Endothelial cell of hepatic sinusoid (primary cell): Measurements from ENCODE around the gene TCL1A.

ENCODE experiments used
- in situ Hi-C: cut with HindIII; loops from 2 replicates; pipeline ENCODE4 v1.10.0; 2017; ENCODE audit warnings: low sequenced_read_pairs

TCL1A gene

GRCh38 chr14:95707327-95707726, 6.6 kb downstream of the TCL1A start:
- in situ Hi-C loops = no loop called here

DNA sequence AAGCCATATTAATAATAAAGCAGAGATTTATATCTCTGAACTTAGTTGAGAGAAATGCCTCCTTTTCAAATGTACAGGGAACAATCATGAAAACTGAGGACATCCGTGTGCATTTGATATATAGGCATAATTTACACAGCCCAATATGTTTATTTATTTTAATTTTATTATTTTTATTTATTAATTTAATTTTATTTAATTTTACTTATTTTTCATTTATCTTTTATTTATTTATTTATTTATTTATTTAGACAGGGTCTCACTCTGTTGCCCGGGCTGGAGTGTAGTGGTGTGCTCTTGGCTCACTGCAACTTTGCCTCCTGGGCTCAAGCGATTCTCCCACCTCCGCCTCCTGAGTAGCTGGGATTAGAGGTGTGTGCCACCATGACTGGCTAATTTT, 8.4 kb downstream of the TCL1A start:
- in situ Hi-C loops = no loop called here

DNA sequence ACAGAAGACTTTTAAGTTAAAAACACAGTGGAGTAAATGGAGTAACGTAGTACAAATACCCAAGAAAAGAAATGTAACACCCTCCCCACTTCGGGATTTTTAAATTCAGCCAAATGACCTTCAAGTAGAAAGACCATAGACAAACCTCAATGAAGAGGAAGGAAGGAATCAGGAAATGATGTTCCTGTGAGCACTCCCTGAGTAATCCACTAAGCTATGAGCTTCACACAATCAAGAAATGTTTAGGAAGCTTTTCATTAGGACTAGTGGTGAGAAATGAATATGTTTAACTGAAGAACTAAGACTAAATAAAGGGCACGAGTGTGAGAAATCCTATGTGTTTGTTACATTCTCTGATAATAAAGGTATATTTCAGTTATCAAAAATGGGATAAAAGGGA, 10.1 kb downstream of the TCL1A start:
- in situ Hi-C loops = no loop called here

GRCh38 chr14:95703341-95703740, 10.6 kb downstream of the TCL1A start:
- in situ Hi-C loops = no loop called here

DNA sequence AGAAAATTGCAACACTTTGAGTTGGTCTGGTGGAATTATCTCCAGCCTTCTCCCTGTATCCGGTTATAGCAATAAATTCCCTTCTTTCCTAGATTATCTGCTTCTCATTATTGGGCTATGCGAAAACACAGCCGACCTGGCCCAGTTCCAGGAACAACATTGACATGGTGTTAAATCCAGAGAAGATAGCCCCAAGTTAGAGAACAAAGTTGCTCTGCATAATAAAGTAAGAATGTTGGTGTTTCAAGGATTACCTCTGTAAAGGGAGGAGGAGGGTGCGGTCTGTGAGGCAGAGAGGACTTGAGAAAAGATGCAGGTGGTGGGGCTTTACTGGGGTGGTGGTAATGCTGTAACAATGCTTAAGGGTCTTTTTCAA, 12.1 kb downstream of the TCL1A start:
- in situ Hi-C loops = no loop called here

- in situ Hi-C loops = no loop called here
Observed at GRCh38 chr14:95700221-95700976, 13.5 kb downstream of the TCL1A start.

DNA sequence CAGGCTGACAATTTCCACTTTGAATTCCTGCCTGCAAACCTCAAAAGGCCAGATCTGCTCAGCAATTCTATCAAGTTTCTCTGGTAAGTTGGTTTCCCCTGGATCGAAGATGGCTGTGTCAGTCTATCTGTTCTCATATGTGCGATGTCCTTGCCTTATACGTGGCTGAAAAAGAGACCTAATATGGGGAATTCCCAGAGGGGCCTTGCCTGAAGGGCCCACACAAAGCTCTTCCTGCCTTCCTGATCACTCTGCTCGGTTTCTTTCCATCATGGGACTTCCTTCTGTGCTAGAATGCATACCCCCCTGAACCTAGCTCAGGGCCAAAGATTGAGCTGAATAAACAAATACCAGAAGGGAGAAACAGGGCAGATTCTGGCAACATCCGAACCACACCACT, 14.5 kb downstream of the TCL1A start:
- in situ Hi-C loops = no loop called here

GRCh38 chr14:95698287-95698686, 15.6 kb downstream of the TCL1A start:
- in situ Hi-C loops = no loop called here

- in situ Hi-C loops = no loop called here
Observed at GRCh38 chr14:95697764-95698163, 16.2 kb downstream of the TCL1A start.

DNA sequence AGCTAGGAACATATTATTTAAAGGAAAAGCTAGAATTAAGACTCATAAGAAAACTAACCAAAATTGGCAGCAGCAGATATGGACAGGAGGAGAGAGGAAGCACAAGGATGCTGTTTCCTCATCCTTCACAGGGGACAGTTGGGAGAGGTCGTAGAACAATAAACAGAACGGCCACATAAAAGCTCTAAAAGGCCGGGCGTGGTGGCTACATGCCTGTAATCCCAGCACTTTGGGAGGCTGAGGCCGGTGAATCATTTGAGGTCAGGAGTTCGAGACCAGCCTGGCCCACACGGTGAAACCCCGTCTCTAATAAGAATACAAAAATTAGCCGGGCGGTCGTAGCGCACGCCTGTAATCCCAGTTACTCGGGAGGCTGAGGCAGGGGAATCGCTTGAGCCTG, 17.2 kb downstream of the TCL1A start:
- in situ Hi-C loops = no loop called here

DNA sequence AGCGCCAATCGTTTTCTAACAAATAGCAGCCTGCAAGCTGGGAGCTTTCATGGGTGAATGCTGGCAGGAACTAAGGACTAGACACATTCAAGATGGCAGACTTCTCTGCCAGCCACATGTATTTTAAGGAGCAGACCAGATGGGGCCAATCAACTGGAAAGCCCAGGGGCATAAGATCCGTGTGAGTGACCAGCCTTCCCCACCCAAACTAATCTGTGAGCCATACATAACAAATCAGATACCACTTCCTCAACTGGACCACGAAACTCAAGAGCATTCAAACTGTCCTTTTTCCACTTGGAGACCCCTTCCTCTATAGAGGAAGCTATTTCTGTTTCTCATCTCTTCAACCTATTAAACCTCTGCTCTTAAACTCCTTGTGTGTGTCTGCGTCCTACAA, 18.0 kb downstream of the TCL1A start:
- in situ Hi-C loops = no loop called here

DNA sequence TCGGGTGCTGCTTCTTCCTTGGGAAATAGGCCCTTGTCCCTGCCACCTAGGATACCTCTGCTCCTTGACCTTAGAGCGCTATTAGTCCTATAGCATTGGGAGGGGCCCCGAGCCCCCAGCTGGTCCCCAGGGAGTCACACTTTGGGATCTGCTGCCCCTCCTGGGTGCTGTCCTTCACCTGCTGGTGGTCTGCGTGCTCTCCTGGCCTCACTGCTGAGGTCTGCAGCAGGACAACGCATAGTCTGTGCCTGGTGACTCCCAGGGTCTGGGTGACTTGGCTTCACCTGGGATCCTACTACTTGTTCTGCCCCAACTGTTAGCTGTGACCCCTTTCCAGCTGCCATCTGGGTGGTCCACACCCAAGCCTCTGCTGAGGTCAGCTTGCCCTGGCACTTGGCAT, 18.9 kb downstream of the TCL1A start:
- in situ Hi-C loops = no loop called here

GRCh38 chr14:95692109-95692508, 21.8 kb downstream of the TCL1A start:
- in situ Hi-C loops = no loop called here

GRCh38 chr14:95691591-95691990, 22.3 kb downstream of the TCL1A start:
- in situ Hi-C loops = no loop called here

DNA sequence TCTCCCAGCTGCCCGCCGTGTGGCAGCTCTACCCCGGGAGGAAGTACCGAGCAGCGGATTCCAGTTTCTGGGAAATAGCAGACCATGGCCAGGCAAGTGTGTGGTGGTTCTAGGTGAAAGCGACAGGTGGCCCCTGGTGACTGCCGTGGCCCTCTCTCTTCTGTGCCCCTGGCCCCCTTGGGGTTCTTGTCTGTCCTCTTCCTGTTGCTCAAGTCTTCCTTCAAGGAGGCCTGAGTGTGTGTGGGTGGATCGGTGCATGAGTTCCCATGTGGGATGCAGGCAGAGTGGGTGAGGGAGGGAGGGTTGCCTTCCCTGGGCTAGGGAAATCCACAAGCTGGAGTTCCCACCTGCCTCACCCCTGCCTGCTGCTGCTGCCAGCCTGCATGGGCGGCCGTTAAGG, 23.1 kb downstream of the TCL1A start:
- in situ Hi-C loops = no loop called here

GRCh38 chr14:95689441-95689840, 24.5 kb downstream of the TCL1A start:
- in situ Hi-C loops = loop anchor here (5.0 kb wide), 1 partner anchor 38 kb away; no protein-coding TSS in a partner anchor

DNA sequence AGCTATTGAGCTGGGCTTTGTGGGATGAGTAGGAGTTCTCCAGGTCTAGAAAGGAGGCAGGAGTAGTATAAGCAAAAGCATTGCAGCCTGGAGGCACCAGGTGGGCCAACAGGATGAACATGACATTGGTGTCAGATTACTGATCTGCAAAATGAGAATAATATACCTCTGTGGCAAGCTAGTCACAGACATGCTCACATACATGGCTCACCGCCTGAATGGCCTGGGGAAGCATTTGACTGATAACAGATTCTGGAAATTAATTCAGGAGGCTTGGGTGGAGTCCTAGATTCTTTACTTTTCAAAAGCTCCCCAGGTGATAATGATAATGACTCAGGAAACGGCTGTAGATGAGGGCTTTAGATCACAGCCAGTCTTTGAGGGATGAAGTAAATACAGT, 27.0 kb downstream of the TCL1A start:
- in situ Hi-C loops = loop anchor here (5.0 kb wide), 1 partner anchor 40 kb away; no protein-coding TSS in a partner anchor

- in situ Hi-C loops = loop anchor here (5.0 kb wide), 1 partner anchor 41 kb away; no protein-coding TSS in a partner anchor
Observed at GRCh38 chr14:95685978-95686922, 27.7 kb downstream of the TCL1A start, which contains the start of gene TCL1B. TSS of gene TCL1B (plus strand) at chr14:95686426. CDS start at chr14:95686468, 42 bp downstream.

- in situ Hi-C loops = no loop called here
Observed at GRCh38 chr14:95683793-95684192, 30.1 kb downstream of the TCL1A start.

GRCh38 chr14:95681153-95681552, 32.8 kb downstream of the TCL1A start:
- in situ Hi-C loops = no loop called here

DNA sequence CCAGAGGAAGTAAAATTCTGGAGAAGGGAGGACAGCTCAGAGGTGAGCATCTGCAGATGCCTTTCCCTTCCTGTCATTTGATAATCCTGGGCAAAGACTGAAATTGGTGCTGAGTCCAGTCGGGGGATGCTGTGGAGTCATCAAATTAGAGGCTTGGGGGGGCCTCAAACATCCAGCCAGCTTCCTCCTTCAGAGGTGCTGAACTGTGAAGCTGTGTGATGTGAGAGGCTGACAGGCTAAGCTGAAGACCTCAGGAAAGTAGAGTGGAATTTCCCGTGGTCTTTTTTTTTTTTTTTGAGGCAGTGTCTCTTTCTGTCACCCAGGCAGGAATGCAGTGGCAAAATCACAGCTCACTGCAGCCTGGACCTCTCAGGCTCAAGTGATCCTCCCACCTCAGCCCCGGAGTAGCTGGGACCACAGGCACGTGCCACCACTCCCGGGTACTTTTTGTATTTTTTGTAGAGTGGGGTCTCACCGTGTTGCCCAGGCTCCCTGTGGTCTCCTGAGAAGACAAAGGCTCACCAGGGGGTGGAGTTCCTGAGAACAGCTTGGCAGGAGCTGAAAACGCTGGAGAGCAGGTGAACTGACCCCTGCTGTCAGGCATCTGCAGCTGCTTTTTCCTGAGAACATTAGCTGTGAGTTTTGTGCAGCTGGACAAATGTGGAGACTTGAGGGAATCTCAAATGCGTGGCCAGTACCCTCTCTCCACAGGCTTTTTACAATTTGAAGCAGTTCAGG, 33.8 kb downstream of the TCL1A start:
- in situ Hi-C loops = no loop called here
